ENCODE measurements around the gene DUSP16.

GRCh38 chr12:12427568-12427967 lies 135.1 kb downstream of the DUSP16 start:
- TF ChIP-seq EP300 (IDR thresholded peaks at IDR 0.05; ENCODE audit: low read depth), result no peak
- no peak for TF ChIP-seq POLR2A (IDR thresholded peaks at IDR 0.05)
- no peak for TF ChIP-seq CTCF (IDR thresholded peaks at IDR 0.05)
- no peak for TF ChIP-seq POLR2AphosphoS5 (IDR thresholded peaks at IDR 0.05)

Data from transverse colon (tissue), 4 donors.